Transverse colon (tissue), 4 donors: Measurements from ENCODE around the gene PEX10. TPM values are rescaled to one million over a fixed set of nuclear protein-coding genes. Genes with fewer than 3 reads are reported as not detected.

Source experiments
- DNase-seq: peaks from one replicate; pipeline ENCODE4 v3.0.0-alpha.2; 2019
- H3K27ac ChIP-seq, 4 donors: fragments of 200-600 bp; sonication (generic); 2 replicates each; pipeline ENCODE4 v1.5.1; 2016 to 2018; ENCODE audit warnings: inconsistent platforms in 4 of 4
- H3K27me3 ChIP-seq: fragments of 200-600 bp; sonication (generic); 2 replicates; pipeline ENCODE4 v1.5.1; 2017; ENCODE audit warnings: inconsistent platforms
- H3K36me3 ChIP-seq, 4 donors: fragments of 200-600 bp; sonication (generic); 2 replicates each; pipeline ENCODE4 v1.5.1; 2017 to 2019; ENCODE audit warnings: inconsistent platforms in 4 of 4
- H3K4me1 ChIP-seq, 4 donors: fragments of 200-600 bp; sonication (generic); 2 replicates each; pipeline ENCODE4 v1.5.1; 2017 to 2020; ENCODE audit warnings: inconsistent platforms in 4 of 4
- H3K4me3 ChIP-seq, 4 donors: fragments of 200-600 bp; sonication (generic); 1 replicate in 1 of 4; 2 replicates in 3 of 4; pipeline versions ENCODE4 v1.5.1 to v1.6.1; 2017 to 2019; ENCODE audit warnings: inconsistent platforms in 4 of 4
- H3K9me3 ChIP-seq, 2 donors: fragments of 200-600 bp; sonication (generic); 2 replicates each; pipeline ENCODE4 v1.5.1; 2017 to 2019; ENCODE audit warnings: inconsistent platforms in 2 of 2
- CTCF ChIP-seq, 5 experiments: fragments of 200-600 bp in 3 of 5; fragments of 450-650 bp in 2 of 5; sonication (generic) in 3 of 5; IDR thresholded peaks; 1 replicate in 2 of 5; 2 replicates in 3 of 5; pipeline ENCODE4 v1.5.1; 2016 to 2017; ENCODE audit warnings: antibody characterized with exemption in 5 of 5, inconsistent platforms in 3 of 5, mild to moderate bottlenecking in 2 of 5, moderate library complexity in 1 of 5
- EP300 ChIP-seq: sonication (generic); formaldehyde crosslinking; IDR thresholded peaks from one replicate; pipeline ENCODE4 v1.6.1; 2017; ENCODE audit warnings: antibody characterized with exemption, low read depth
- POLR2A ChIP-seq: fragments of 450-650 bp; IDR thresholded peaks from one replicate; pipeline ENCODE4 v1.6.1; 2016; ENCODE audit warnings: antibody characterized with exemption, mild to moderate bottlenecking, moderate library complexity
- POLR2AphosphoS5 ChIP-seq, 3 donors: sonication (generic); formaldehyde crosslinking; IDR thresholded peaks; one replicate each; pipeline ENCODE4 v1.6.1; 2016; ENCODE audit warnings: antibody characterized with exemption in 3 of 3
- WGBS, 2 donors: methylation state at CpG; one replicate each; pipeline ENCODE4 v1.1.5; 2018; ENCODE audit warnings: low coverage in 1 of 2; 5-methylcytosine and 5-hydroxymethylcytosine counted together
- in situ Hi-C, 4 donors: fragments of 200-750 bp; cut with MboI; loops; one replicate each; pipeline versions ENCODE4 v1.15.0 to v1.15.1; 2017; ENCODE audit warnings: low sequenced_read_pairs in 3 of 4, low pct_ligation_motif_present in 1 of 4, low pct_unique_long_range_greater_than_20kb in 1 of 4
- intact Hi-C: fragments of 100-400 bp; cut with DNase I; formaldehyde crosslinking; loops from one replicate; pipeline ENCODE4 v1.15.1; 2023; ENCODE audit warnings: low total_unique reads
- total RNA-seq, 4 donors: library from RNA; depleted of rRNA; stranded (reverse); fragments of >200 nt; gene quantifications; one replicate each; pipeline ENCODE4 v1.1.0, GENCODE V29; 2016

Gene PEX10
- total RNA-seq, 4 donors from 2014 or later: 16.9 to 28.8 (median 21.3) TPM

- H3K36me3 ChIP-seq: peaks cover 0 to 27% (median 12%) of the 10 kb centered on the region in 4 donors
- no peaks in the 10 kb centered on the region for H3K9me3 ChIP-seq
- H3K27me3 ChIP-seq: no peaks in the 10 kb centered on the region
- no peak overlapping the region for H3K4me3 ChIP-seq
- intact Hi-C loops: no loop called here
- WGBS, 2 donors: 89 to 91% methylated on average over 4 to 10 of the region's 10 CpGs
- no peak for TF ChIP-seq EP300
- TF ChIP-seq POLR2A: no peak
- TF ChIP-seq POLR2AphosphoS5 (IDR thresholded peaks at IDR 0.05): no peak
- no peak for TF ChIP-seq CTCF (IDR thresholded peaks at IDR 0.05)
- H3K27ac ChIP-seq: no peak overlapping the region
- no peak for DNase-seq
- peaks cover 22 to 38% (median 25%) of the 10 kb centered on the region in 4 donors for H3K4me1 ChIP-seq
- in situ Hi-C loops: no loop called here
Measured at GRCh38 chr1:2395245-2395644, 17.1 kb downstream of the PEX10 start.

DNA sequence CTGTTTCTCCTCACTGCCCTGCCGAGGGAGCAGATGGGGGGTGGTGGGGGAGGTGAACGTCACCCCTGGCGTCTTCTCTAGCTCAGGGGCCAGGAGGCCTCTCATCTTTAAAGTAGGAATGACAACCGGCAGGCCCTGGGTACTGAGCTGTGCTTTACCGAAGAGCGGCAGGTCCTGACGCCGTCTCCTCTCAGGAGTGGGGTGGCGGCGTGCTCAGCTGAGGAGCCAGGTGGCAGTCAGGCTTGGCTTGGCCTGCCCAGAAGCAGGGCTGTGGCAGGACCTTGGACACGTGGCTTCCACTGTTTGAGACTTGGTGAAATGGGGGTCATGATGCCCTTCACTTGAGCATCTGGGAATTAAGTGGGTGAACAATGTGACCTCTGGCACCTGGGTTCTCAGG, 17.6 kb downstream of the PEX10 start:
- whole genome bisulfite sequencing, 2 donors: 85% methylated on average over 11 of the region's 11 CpGs; no CpG with 5 or more reads in 1 of the 2 donors
- no peak overlapping the region for H3K4me3 ChIP-seq
- H3K9me3 ChIP-seq: no peaks in the 10 kb centered on the region
- no peak for DNase-seq
- in situ Hi-C loops (no loop called here), intact Hi-C loops (no loop called here)
- H3K36me3 ChIP-seq: peaks cover 0 to 22% (median 10%) of the 10 kb centered on the region in 4 donors
- peaks cover 23 to 41% (median 28%) of the 10 kb centered on the region in 4 donors for H3K4me1 ChIP-seq
- no peak overlapping the region for H3K27ac ChIP-seq
- no peaks in the 10 kb centered on the region for H3K27me3 ChIP-seq
- TF ChIP-seq CTCF (IDR thresholded peaks at IDR 0.05) (no peak), POLR2AphosphoS5 (IDR thresholded peaks at IDR 0.05) (no peak), POLR2A (no peak), EP300 (no peak)

DNA sequence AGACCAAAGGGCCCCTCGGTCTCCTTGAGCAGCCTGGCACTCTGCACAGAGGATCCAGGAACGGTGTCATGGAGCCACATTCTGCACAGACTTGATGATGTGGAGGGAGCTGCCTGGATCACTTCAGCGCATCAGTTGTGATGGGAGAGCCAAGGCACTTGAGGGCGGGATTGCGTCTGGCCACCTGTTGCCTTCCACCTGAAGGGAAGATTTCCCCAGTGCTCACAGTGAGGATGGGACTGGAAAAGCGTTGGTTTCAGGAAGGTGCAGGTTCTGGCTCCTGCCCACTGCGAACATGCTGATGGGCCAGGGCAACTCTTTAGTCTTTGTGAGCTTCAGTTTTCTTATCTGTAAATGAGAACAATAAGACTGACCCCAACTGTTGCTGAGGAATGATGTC, 18.1 kb downstream of the PEX10 start:
- Histone ChIP-seq H3K9me3 (no peaks in the 10 kb centered on the region), H3K36me3 (peaks cover 0 to 21% (median 9%) of the 10 kb centered on the region in 4 donors), H3K4me1 (peaks cover 23 to 41% (median 28%) of the 10 kb centered on the region in 4 donors), H3K27ac (peak overlapping the region in 1 of 4 donors; percentile 90), H3K4me3 (no peak overlapping the region), H3K27me3 (no peaks in the 10 kb centered on the region)
- TF ChIP-seq CTCF (IDR thresholded peaks at IDR 0.05) (no peak), POLR2AphosphoS5 (IDR thresholded peaks at IDR 0.05) (no peak)
- DNase-seq: no peak
- in situ Hi-C loops: no loop called here
- intact Hi-C loops: no loop called here
- WGBS, 2 donors: 91 to 100% methylated on average over 2 to 7 of the region's 7 CpGs

DNA sequence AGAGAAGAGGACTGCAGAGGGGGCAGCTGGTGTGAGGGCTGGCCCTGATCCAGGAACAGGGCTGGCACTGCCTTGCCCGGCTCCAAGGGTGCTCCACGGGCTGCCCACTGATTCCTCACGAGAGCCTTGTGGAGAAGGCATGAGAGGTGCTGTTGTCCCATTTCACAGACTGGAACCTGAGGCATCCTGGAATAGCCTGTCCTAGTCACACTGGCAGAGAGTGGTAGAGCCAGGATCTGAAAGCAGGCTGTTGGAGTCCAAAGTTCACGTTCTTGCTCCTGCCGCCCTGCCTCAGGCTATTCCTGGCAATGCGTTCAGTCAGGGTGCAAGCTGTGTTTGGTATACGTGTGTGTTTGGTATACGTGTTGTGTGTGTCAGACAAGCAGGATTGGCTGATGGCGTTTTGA, 18.9 kb downstream of the PEX10 start:
- H3K4me1 ChIP-seq: peaks cover 23 to 41% (median 28%) of the 10 kb centered on the region in 4 donors
- peak overlapping the region; percentile 22 to 91 (median 90) for H3K27ac ChIP-seq
- in situ Hi-C loops (no loop called here), intact Hi-C loops (no loop called here)
- H3K27me3 ChIP-seq: no peaks in the 10 kb centered on the region
- peaks cover 0 to 17% (median 8%) of the 10 kb centered on the region in 4 donors for H3K36me3 ChIP-seq
- H3K4me3 ChIP-seq: no peak overlapping the region
- no peak for TF ChIP-seq EP300
- TF ChIP-seq POLR2AphosphoS5 (IDR thresholded peaks at IDR 0.05): peak in 1 of 3 donors; percentile 27
- WGBS, 2 donors: 66% methylated on average over 9 of the region's 9 CpGs; no CpG with 5 or more reads in 1 of the 2 donors
- H3K9me3 ChIP-seq: no peaks in the 10 kb centered on the region
- peak; percentile 50 for DNase-seq

- WGBS, 2 donors: 27 to 45% methylated on average over 3 to 16 of the region's 16 CpGs
- no peak for DNase-seq
- Histone ChIP-seq H3K27ac (peak overlapping the region; percentile 89 to 91 (median 90)), H3K9me3 (no peaks in the 10 kb centered on the region), H3K4me3 (peak overlapping the region in 3 of 4 donors; percentile 76 to 93 (median 86)), H3K36me3 (peaks cover 0 to 13% (median 5%) of the 10 kb centered on the region in 4 donors), H3K27me3 (no peaks in the 10 kb centered on the region), H3K4me1 (peaks cover 23 to 41% (median 28%) of the 10 kb centered on the region in 4 donors)
- intact Hi-C loops (no loop called here), in situ Hi-C loops (no loop called here)
- TF ChIP-seq POLR2A: no peak
- no peak for TF ChIP-seq CTCF (IDR thresholded peaks at IDR 0.05)
- no peak for TF ChIP-seq POLR2AphosphoS5 (IDR thresholded peaks at IDR 0.05)
- TF ChIP-seq EP300: no peak
Measured at GRCh38 chr1:2392686-2393085, 19.7 kb downstream of the PEX10 start.
